ENCODE measurements around the gene SETD3. TPM values are rescaled to one million over a fixed set of nuclear protein-coding genes. Genes with fewer than 3 reads are reported as not detected.

Gene SETD3
- total and polyA plus RNA-seq, 2 donors (not counting 1 experiment from before 2014, with no cell fraction given): 11.0 to 32.1 TPM

DNA sequence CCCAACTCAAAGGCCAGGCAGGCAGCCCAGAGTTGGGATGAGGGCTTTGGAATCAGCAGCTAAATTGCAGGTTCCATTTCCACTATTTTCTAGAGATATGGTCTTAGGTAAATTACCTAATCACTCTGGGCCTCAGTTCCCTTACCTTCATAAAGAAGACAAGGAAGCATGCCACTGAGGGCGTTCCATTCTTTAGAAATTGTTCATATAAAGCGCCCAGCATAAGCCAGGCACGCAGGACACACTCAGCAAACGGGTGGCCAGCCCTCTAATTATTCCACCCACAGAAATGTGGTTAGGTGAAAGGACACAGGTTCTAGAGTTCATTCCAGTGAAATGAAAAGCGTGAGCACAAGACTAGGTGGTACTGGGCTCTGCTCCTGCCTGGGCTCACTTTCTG is 120.8 kb downstream of the SETD3 start:
- H3K4me1 Mint-ChIP-seq: no peaks in the 10 kb centered on the region
- intact Hi-C loops (cut with micrococcal nuclease): no loop called here
- no peaks in the 10 kb centered on the region for H3K36me3 ChIP-seq (replicated peaks in 1 of 2; ENCODE audit: control extremely low read depth in 1 of 2, control insufficient read depth in 1 of 2, extremely low read depth in 1 of 2, insufficient read depth in 2 of 2, low read length in 1 of 2)
- no peaks in the 10 kb centered on the region for H3K27me3 Mint-ChIP-seq
- no peaks in the 10 kb centered on the region for H3K27me3 ChIP-seq (replicated peaks in 1 of 4; ENCODE audit: control extremely low read depth in 1 of 4, control insufficient read depth in 3 of 4, insufficient read depth in 4 of 4, low read length in 3 of 4)
- no peak overlapping the region for H3K9ac ChIP-seq (ENCODE audit: low read length)
- H2AFZ ChIP-seq (ENCODE audit: insufficient read depth, low read depth, low read length, poor library complexity, severe bottlenecking): no peak overlapping the region
- no peak for DNase-seq
- no peaks in the 10 kb centered on the region for H3K9me3 Mint-ChIP-seq (ENCODE audit: insufficient read depth)
- H3K4me2 ChIP-seq (replicated peaks; ENCODE audit: low read depth, low read length, poor library complexity, severe bottlenecking): no peak overlapping the region
- POLR2A ChIA-PET: no interaction called here
- H3K4me1 ChIP-seq (ENCODE audit: control insufficient read depth in 2 of 2, insufficient read depth in 2 of 2, low read length in 2 of 2): no peaks in the 10 kb centered on the region
- no peaks in the 10 kb centered on the region for H3K79me2 ChIP-seq (ENCODE audit: control insufficient read depth, insufficient read depth, low read length)
- no peak overlapping the region for H3K4me3 Mint-ChIP-seq
- WGBS (ENCODE audit: insufficient coverage): 92% methylated on average over 2 of the region's 5 CpGs
- no peaks in the 10 kb centered on the region for H4K20me1 ChIP-seq (ENCODE audit: control insufficient read depth, insufficient read depth, low read length, poor library complexity, severe bottlenecking)
- CTCF ChIA-PET: no interaction called here
- H3K4me3 ChIP-seq (ENCODE audit: control extremely low read depth in 1 of 5, extremely low read depth in 1 of 5, insufficient read depth in 1 of 5, low read depth in 2 of 5, low read length in 4 of 5): no peak overlapping the region
- no peak overlapping the region for H3K27ac ChIP-seq (ENCODE audit: low read length in 2 of 2)
- H3K27ac Mint-ChIP-seq: no peak overlapping the region
- H3K9me3 ChIP-seq (ENCODE audit: control extremely low read depth in 1 of 3, control insufficient read depth in 2 of 3, insufficient read depth in 1 of 3, low read length in 2 of 3): peaks cover 0 to 8% (median 0%) of the 10 kb centered on the region in 3 donors
- TF ChIP-seq EZH2 (IDR thresholded peaks at IDR 0.05; ENCODE audit: borderline replicate concordance, insufficient read depth, low read depth, low read length, poor library complexity, severe bottlenecking): no peak
- TF ChIP-seq, protein P1, sequence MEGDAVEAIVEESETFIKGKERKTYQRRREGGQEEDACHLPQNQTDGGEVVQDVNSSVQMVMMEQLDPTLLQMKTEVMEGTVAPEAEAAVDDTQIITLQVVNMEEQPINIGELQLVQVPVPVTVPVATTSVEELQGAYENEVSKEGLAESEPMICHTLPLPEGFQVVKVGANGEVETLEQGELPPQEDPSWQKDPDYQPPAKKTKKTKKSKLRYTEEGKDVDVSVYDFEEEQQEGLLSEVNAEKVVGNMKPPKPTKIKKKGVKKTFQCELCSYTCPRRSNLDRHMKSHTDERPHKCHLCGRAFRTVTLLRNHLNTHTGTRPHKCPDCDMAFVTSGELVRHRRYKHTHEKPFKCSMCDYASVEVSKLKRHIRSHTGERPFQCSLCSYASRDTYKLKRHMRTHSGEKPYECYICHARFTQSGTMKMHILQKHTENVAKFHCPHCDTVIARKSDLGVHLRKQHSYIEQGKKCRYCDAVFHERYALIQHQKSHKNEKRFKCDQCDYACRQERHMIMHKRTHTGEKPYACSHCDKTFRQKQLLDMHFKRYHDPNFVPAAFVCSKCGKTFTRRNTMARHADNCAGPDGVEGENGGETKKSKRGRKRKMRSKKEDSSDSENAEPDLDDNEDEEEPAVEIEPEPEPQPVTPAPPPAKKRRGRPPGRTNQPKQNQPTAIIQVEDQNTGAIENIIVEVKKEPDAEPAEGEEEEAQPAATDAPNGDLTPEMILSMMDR (IDR thresholded peaks at IDR 0.05): no peak
- no peak for ATAC-seq (ENCODE audit: low read depth)

- CTCF ChIA-PET: no interaction called here
- no peaks in the 10 kb centered on the region for H3K36me3 ChIP-seq (replicated peaks in 1 of 2; ENCODE audit: control extremely low read depth in 1 of 2, control insufficient read depth in 1 of 2, extremely low read depth in 1 of 2, insufficient read depth in 2 of 2, low read length in 1 of 2)
Measured at GRCh38 chr14:99357916-99358390, 122.7 kb downstream of the SETD3 start.

More at GRCh38 chr14:99357916-99358390, 122.7 kb downstream of the SETD3 start:
- Histone ChIP-seq H3K9ac (ENCODE audit: low read length) (no peak overlapping the region), H3K4me1 (ENCODE audit: control insufficient read depth in 2 of 2, insufficient read depth in 2 of 2, low read length in 2 of 2) (no peaks in the 10 kb centered on the region), H3K4me2 (replicated peaks; ENCODE audit: low read depth, low read length, poor library complexity, severe bottlenecking) (no peak overlapping the region), H4K20me1 (ENCODE audit: control insufficient read depth, insufficient read depth, low read length, poor library complexity, severe bottlenecking) (no peaks in the 10 kb centered on the region), H2AFZ (ENCODE audit: insufficient read depth, low read depth, low read length, poor library complexity, severe bottlenecking) (no peak overlapping the region), H3K27ac (ENCODE audit: low read length in 2 of 2) (no peak overlapping the region), H3K79me2 (ENCODE audit: control insufficient read depth, insufficient read depth, low read length) (no peaks in the 10 kb centered on the region), H3K4me3 (ENCODE audit: control extremely low read depth in 1 of 5, extremely low read depth in 1 of 5, insufficient read depth in 1 of 5, low read depth in 2 of 5, low read length in 4 of 5) (no peak overlapping the region), H3K9me3 (ENCODE audit: control extremely low read depth in 1 of 3, control insufficient read depth in 2 of 3, insufficient read depth in 1 of 3, low read length in 2 of 3) (peaks cover 0 to 11% (median 0%) of the 10 kb centered on the region in 3 donors), H3K27me3 (replicated peaks in 1 of 4; ENCODE audit: control extremely low read depth in 1 of 4, control insufficient read depth in 3 of 4, insufficient read depth in 4 of 4, low read length in 3 of 4) (no peaks in the 10 kb centered on the region)
- POLR2A ChIA-PET: no interaction called here
- TF ChIP-seq, protein P1 (IDR thresholded peaks at IDR 0.05): no peak
- no peak for TF ChIP-seq EZH2 (IDR thresholded peaks at IDR 0.05; ENCODE audit: borderline replicate concordance, insufficient read depth, low read depth, low read length, poor library complexity, severe bottlenecking)
- H3K27ac Mint-ChIP-seq: no peak overlapping the region
- no peaks in the 10 kb centered on the region for H3K4me1 Mint-ChIP-seq
- H3K27me3 Mint-ChIP-seq: no peaks in the 10 kb centered on the region
- 66% methylated on average over 10 of the region's 12 CpGs for WGBS (ENCODE audit: insufficient coverage)
- H3K9me3 Mint-ChIP-seq (ENCODE audit: insufficient read depth): no peaks in the 10 kb centered on the region
- no peak for DNase-seq
- intact Hi-C loops (cut with micrococcal nuclease): no loop called here
- no peak for ATAC-seq (ENCODE audit: low read depth)
- no peak overlapping the region for H3K4me3 Mint-ChIP-seq
